HG03457 (cell line): Measurements from ENCODE around the gene AADACL4.
"Not testable (repeated sequence)": the region's sequence is repeated elsewhere in the genome, so short reads cannot be mapped to it uniquely, and the experiment has no call there.

ENCODE experiments used
- ATAC-seq: cut with Tn5 transposase; IDR thresholded peaks from one replicate; pipeline ENCODE4 v1.9.1; 2021; ENCODE audit warnings: moderate number of reproducible peaks; ENCODE audit not compliant: unreplicated experiment

The AADACL4 gene

GRCh38 chr1:12657885-12658512 lies 14.1 kb downstream of the AADACL4 start:
- not testable (repeated sequence) for ATAC-seq

GRCh38 chr1:12658531-12659453 lies 14.9 kb downstream of the AADACL4 start:
- ATAC-seq, result no peak

GRCh38 chr1:12661606-12662219 lies 17.8 kb downstream of the AADACL4 start:
- no peak for ATAC-seq

- ATAC-seq, result no peak
Observed at GRCh38 chr1:12662556-12662955, 18.7 kb downstream of the AADACL4 start.

GRCh38 chr1:12665511-12665910 lies 21.6 kb downstream of the AADACL4 start:
- no peak for ATAC-seq

- no peak for ATAC-seq
Observed at GRCh38 chr1:12666141-12666735, 22.4 kb downstream of the AADACL4 start.

GRCh38 chr1:12669529-12670068 lies 25.7 kb downstream of the AADACL4 start:
- ATAC-seq, result no peak

- no peak for ATAC-seq
Observed at GRCh38 chr1:12674358-12674757, 30.5 kb downstream of the AADACL4 start.

GRCh38 chr1:12676122-12676521 lies 32.2 kb downstream of the AADACL4 start:
- ATAC-seq, result not testable (repeated sequence)

GRCh38 chr1:12677565-12677964 lies 33.7 kb downstream of the AADACL4 start:
- ATAC-seq, result no peak

- no peak for ATAC-seq
Observed at GRCh38 chr1:12678350-12678749, 34.5 kb downstream of the AADACL4 start.

GRCh38 chr1:12678820-12679219 lies 34.9 kb downstream of the AADACL4 start:
- no peak for ATAC-seq

GRCh38 chr1:12690156-12690555 lies 46.3 kb downstream of the AADACL4 start:
- no peak for ATAC-seq

GRCh38 chr1:12692967-12693782 lies 49.3 kb downstream of the AADACL4 start:
- ATAC-seq, result no peak

- ATAC-seq, result no peak
Observed at GRCh38 chr1:12696658-12697057, 52.8 kb downstream of the AADACL4 start.

GRCh38 chr1:12697397-12697796 lies 53.5 kb downstream of the AADACL4 start:
- no peak for ATAC-seq

GRCh38 chr1:12703821-12704451 lies 60.1 kb downstream of the AADACL4 start:
- ATAC-seq, result no peak

- no peak for ATAC-seq
Observed at GRCh38 chr1:12706061-12706460, 62.2 kb downstream of the AADACL4 start.

GRCh38 chr1:12708396-12709090 lies 64.7 kb downstream of the AADACL4 start:
- no peak for ATAC-seq
